GM12878 (cell line): ENCODE data around the gene BTG4. TPM values are rescaled to one million over a fixed set of nuclear protein-coding genes. Genes with fewer than 3 reads are reported as not detected.

Experiments used
- ATAC-seq: fragments of 200-7000 bp; cut with Tn5 transposase; 3 replicates; pipeline ENCODE4 v1.9.1; 2020; ENCODE audit warnings: mild to moderate bottlenecking, moderate library complexity
- BruUV-seq: library from RNA; stranded (reverse); fragments of 400-500 nt; replicated peaks from 2 replicates; lab custom pipeline; 2021; lab: Mats Ljungman, UMichigan
- CTCF ChIA-PET: fragments of 300-600 bp; sonication (Branson Sonifier 250); formaldehyde crosslinking; extraction: SDS; loops from one replicate; lab custom pipeline; 2021; ENCODE audit warnings: inconsistent platforms; lab: Yijun Ruan, JAX
- POLR2A ChIA-PET: fragments of 350-600 bp; formaldehyde crosslinking; extraction: SDS; loops from one replicate; lab custom pipeline; 2021; ENCODE audit warnings: inconsistent platforms; lab: Charles Lee
- RAD21 ChIA-PET: fragments of 300-600 bp; sonication (Branson Sonifier 250); formaldehyde crosslinking; loops from one replicate; lab custom pipeline; 2023; ENCODE audit warnings: antibody characterized with exemption; ENCODE audit not compliant: unreplicated experiment; lab: Charles Lee
- SMC1A ChIA-PET: fragments of 300-600 bp; sonication (Branson Sonifier 250); formaldehyde crosslinking; loops from one replicate; lab custom pipeline; 2023; ENCODE audit not compliant: unreplicated experiment, uncharacterized antibody; lab: Charles Lee
- DNase-seq: peaks from one replicate; pipeline ENCODE4 v3.0.0-alpha.2; 2011; ENCODE audit warnings: low read depth, low spot score
- FAIRE-seq: peaks from 3 replicates; lab custom pipeline; 2011; peaks lifted over from hg19 to GRCh38; lab: Jason Lieb, UNC
- H2AFZ ChIP-seq: 2 replicates; pipeline ENCODE4 v1.6.0; 2011; ENCODE audit warnings: low read depth, low read length, control low read depth; ENCODE audit not compliant: control insufficient read depth
- H3K27ac ChIP-seq: 2 replicates; pipeline ENCODE4 v1.5.1; 2011; ENCODE audit warnings: control low read depth; ENCODE audit not compliant: control insufficient read depth, insufficient read depth
- H3K27me3 ChIP-seq, 2 experiments: replicated peaks in 1 of 2; 2 replicates each; pipeline versions ENCODE4 v1.6.0 to v1.6.1; 2011; ENCODE audit warnings: low read length in 1 of 2; ENCODE audit not compliant: control insufficient read depth in 2 of 2, insufficient read depth in 2 of 2
- H3K36me3 ChIP-seq, 2 experiments: 2 replicates each; pipeline ENCODE4 v1.5.1; 2011; ENCODE audit warnings: low read length in 1 of 2; ENCODE audit not compliant: control insufficient read depth in 2 of 2, insufficient read depth in 2 of 2
- H3K4me1 ChIP-seq: 2 replicates; pipeline ENCODE4 v1.6.1; 2011; ENCODE audit warnings: mild to moderate bottlenecking, low read length, moderate library complexity, mixed read lengths; ENCODE audit not compliant: control insufficient read depth, insufficient read depth
- H3K4me2 ChIP-seq: 2 replicates; pipeline ENCODE4 v1.6.0; 2011; ENCODE audit warnings: control low read depth; ENCODE audit not compliant: control insufficient read depth, insufficient read depth
- H3K4me3 ChIP-seq: fragments of 200-600 bp; sonication (generic); 2 replicates; pipeline ENCODE4 v1.5.1; 2016
- H3K79me2 ChIP-seq: 2 replicates; pipeline ENCODE4 v1.6.0; 2011; ENCODE audit warnings: low read length; ENCODE audit not compliant: control insufficient read depth, insufficient read depth
- H3K9ac ChIP-seq: 2 replicates; pipeline ENCODE4 v1.8.0; 2011; ENCODE audit warnings: low read length, control low read depth, mixed read lengths; ENCODE audit not compliant: control insufficient read depth, insufficient read depth
- H3K9me3 ChIP-seq: replicated peaks from 3 replicates; pipeline ENCODE4 v1.5.1; 2011; ENCODE audit warnings: mild to moderate bottlenecking, low read length; ENCODE audit not compliant: control insufficient read depth, insufficient read depth
- H4K20me1 ChIP-seq: 2 replicates; pipeline ENCODE4 v1.6.0; 2011; ENCODE audit not compliant: control insufficient read depth, insufficient read depth
- CBX5 ChIP-seq: sonication (generic); IDR thresholded peaks from 2 replicates; pipeline ENCODE4 v1.6.1; 2016; ENCODE audit warnings: low read depth, moderate library complexity, mild to moderate bottlenecking, inconsistent platforms
- EZH2 ChIP-seq: IDR thresholded peaks from 2 replicates; pipeline ENCODE4 v1.6.1; 2012; ENCODE audit warnings: low read depth, mild to moderate bottlenecking, control low read depth, inconsistent platforms, low read length, borderline replicate concordance; ENCODE audit not compliant: control insufficient read depth
- LARP7 ChIP-seq: fragments of 450-650 bp; IDR thresholded peaks from 2 replicates; pipeline ENCODE4 v1.6.1; 2017; ENCODE audit warnings: mild to moderate bottlenecking
- MEF2B ChIP-seq: fragments of 450-650 bp; IDR thresholded peaks from 2 replicates; pipeline ENCODE4 v1.6.1; 2018; ENCODE audit warnings: mild to moderate bottlenecking, moderate library complexity; ENCODE audit not compliant: partially characterized antibody, poor library complexity, severe bottlenecking
- POLR2AphosphoS2 ChIP-seq: IDR thresholded peaks from 2 replicates; pipeline ENCODE4 v1.6.1; 2011; ENCODE audit warnings: low read depth, mild to moderate bottlenecking, low read length, improper control_type of control experiment, moderate library complexity
- POLR2AphosphoS5 ChIP-seq: IDR thresholded peaks from 2 replicates; pipeline ENCODE4 v1.6.1; 2011; ENCODE audit warnings: mild to moderate bottlenecking, low read length, inconsistent platforms
- ZNF24 ChIP-seq: fragments of 450-650 bp; IDR thresholded peaks from 2 replicates; pipeline ENCODE4 v1.6.1; 2017; ENCODE audit warnings: antibody characterized with exemption, mild to moderate bottlenecking
- ZZZ3 ChIP-seq: IDR thresholded peaks from 2 replicates; pipeline ENCODE4 v1.6.1; 2011; ENCODE audit warnings: low read depth; ENCODE audit not compliant: control insufficient read depth, insufficient read length
- WGBS: methylation state at CpG from one replicate; pipeline ENCODE4 v1.1.6; 2016; ENCODE audit warnings: low lambda C conversion rate; ENCODE audit not compliant: insufficient replicate concordance, insufficient coverage; ENCODE audit errors: missing lambda C conversion rate; 5-methylcytosine and 5-hydroxymethylcytosine counted together
- in situ Hi-C: fragments of 300-500 bp; cut with MboI; formaldehyde crosslinking; loops from 9 replicates; pipeline ENCODE4 v1.14.3; 2018; ENCODE audit warnings: mixed read lengths
- intact Hi-C: fragments of 100-400 bp; cut with micrococcal nuclease; formaldehyde crosslinking; loops from one replicate; pipeline ENCODE4 v1.14.2; 2022; ENCODE audit not compliant: unreplicated experiment
- polyA plus RNA-seq, 11 experiments: library from polyadenylated mRNA; depleted of rRNA in 4 of 11; unstranded in 6 of 11; stranded (reverse) in 5 of 11; fragments of >200 nt; fragmentation: Nextera tagmentation in 4 of 11; fragmentation: Illumina TruSeq in 1 of 11; extraction: Ambion mirVana in 4 of 11; extraction: Trizol in 1 of 11; gene quantifications; 1 replicate in 1 of 11; 2 replicates in 10 of 11; pipeline versions ENCODE4 v1.2.1 to v1.2.3, GENCODE V29; 2011 to 2016; ENCODE audit warnings: inconsistent platforms in 2 of 11, missing spikeins in 2 of 11, low read depth in 1 of 11
- total RNA-seq, 4 experiments: library from RNA; depleted of rRNA in 3 of 4; stranded (reverse); fragments of >200 nt in 3 of 4; fragmentation: Illumina TruSeq in 1 of 4; extraction: Trizol in 1 of 4; gene quantifications; 2 replicates each; pipeline versions ENCODE4 v1.2.1 to v1.2.3, GENCODE V29; 2013 to 2021
- TF ChIP-seq, protein P1 (sequence below): fragments of 450-650 bp; IDR thresholded peaks from 2 replicates; pipeline ENCODE4 v1.6.1; 2016; ENCODE audit warnings: mild to moderate bottlenecking, moderate library complexity, borderline replicate concordance
- TF ChIP-seq, protein P2 (sequence below): IDR thresholded peaks from 2 replicates; pipeline ENCODE4 v1.6.1; 2011; ENCODE audit warnings: borderline replicate concordance, low read depth, mild to moderate bottlenecking, moderate library complexity, low read length; ENCODE audit not compliant: insufficient read depth, poor library complexity, severe bottlenecking
- TF ChIP-seq, protein P3 (sequence below): fragments of 450-650 bp; IDR thresholded peaks from 2 replicates; pipeline ENCODE4 v1.6.1; 2014; ENCODE audit warnings: mild to moderate bottlenecking

Gene BTG4
- total and polyA plus RNA-seq, 10 of the 15 experiments (the other 5 are each of a cell fraction or from before 2014, with no cell fraction given): 0.14 TPM; not detected in 9

DNA sequence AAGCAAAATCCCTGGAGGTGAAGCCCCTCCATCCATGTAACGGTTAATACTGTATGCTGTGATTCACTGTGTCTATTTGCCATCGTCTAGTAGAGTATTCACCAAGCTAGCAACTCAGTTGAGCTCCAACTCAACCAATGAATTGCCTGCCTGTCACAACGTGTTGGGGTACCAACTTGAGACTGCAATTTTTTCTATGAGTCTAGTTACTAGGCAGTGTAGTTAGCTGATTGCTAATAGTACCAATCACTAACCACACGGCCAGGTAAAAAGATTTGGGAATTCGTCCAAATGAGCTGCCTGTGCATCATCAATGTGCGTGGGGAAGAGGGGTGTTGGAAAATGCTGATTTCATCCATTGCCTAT is 1.0 kb upstream of the BTG4 start:
- no peak for FAIRE-seq
- Histone ChIP-seq H3K4me2 (no peak overlapping the region), H3K36me3 (no peaks in the 10 kb centered on the region), H3K79me2 (no peaks in the 10 kb centered on the region), H3K4me1 (no peaks in the 10 kb centered on the region), H3K9ac (no peak overlapping the region), H3K27me3 (peaks cover 2 to 10% of the 10 kb centered on the region in 2 experiments; a peak in 3 of 4 replicates), H3K4me3 (no peak overlapping the region), H3K9me3 (no peaks in the 10 kb centered on the region), H2AFZ (no peak overlapping the region), H3K27ac (no peak overlapping the region), H4K20me1 (no peaks in the 10 kb centered on the region)
- CTCF ChIA-PET: no interaction called here
- RAD21 ChIA-PET: interaction anchor here (0.5 to 0.9 kb wide), 2 partner anchors 232 to 357 kb away, joined by 3 read pairs; no protein-coding TSS in a partner anchor
- 44% methylated on average over 6 of the region's 6 CpGs for WGBS
- in situ Hi-C loops (no loop called here), intact Hi-C loops (no loop called here)
- POLR2A ChIA-PET: interaction anchor here (0.9 kb wide), 1 partner anchor 20 kb away, joined by 4 read pairs; no protein-coding TSS in a partner anchor
- TF ChIP-seq MEF2B: no peak
- DNase-seq: no peak
- no TSS peak for BruUV-seq
- SMC1A ChIA-PET: interaction anchor here (1.4 kb wide), 1 partner anchor 11 kb away, joined by 3 read pairs; no protein-coding TSS in a partner anchor
- peak; percentile 44 for ATAC-seq

DNA sequence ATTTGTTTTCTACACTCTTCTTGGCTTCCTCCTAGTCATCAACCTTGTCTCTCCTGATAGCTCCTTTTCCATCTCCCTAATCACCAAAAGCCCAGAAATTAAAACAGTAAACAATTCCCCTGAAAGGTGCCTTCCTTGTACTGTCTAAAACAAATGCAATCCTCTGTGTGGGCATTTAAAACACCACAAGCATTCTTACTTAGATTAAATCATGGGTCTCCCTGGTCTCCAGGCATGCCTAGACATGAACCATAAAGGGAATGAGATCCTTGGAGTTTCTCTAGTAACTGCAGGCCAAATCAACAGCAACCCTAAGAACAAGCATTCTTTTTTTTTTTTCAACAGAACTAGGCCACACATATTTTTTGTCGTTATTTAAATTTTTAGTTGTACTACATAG is 1.9 kb downstream of the BTG4 start:
- intact Hi-C loops (no loop called here), in situ Hi-C loops (no loop called here)
- no peak overlapping the region for H3K9ac ChIP-seq
- H3K36me3 ChIP-seq: no peaks in the 10 kb centered on the region
- no peaks in the 10 kb centered on the region for H3K79me2 ChIP-seq
- no peak overlapping the region for H2AFZ ChIP-seq
- RAD21 ChIA-PET: no interaction called here
- SMC1A ChIA-PET: no interaction called here
- FAIRE-seq (no peak), DNase-seq (no peak), ATAC-seq (no peak)
- POLR2A ChIA-PET: no interaction called here
- no peak overlapping the region for H3K4me2 ChIP-seq
- CTCF ChIA-PET: no interaction called here
- no peaks in the 10 kb centered on the region; the same call in 2 of the 3 replicates for H3K9me3 ChIP-seq
- H3K27me3 ChIP-seq: peaks cover 2 to 10% of the 10 kb centered on the region in 2 experiments; a peak in 3 of 4 replicates
- no peak overlapping the region for H3K4me3 ChIP-seq
- BruUV-seq: no TSS peak
- no peak overlapping the region for H3K27ac ChIP-seq
- WGBS: 100% methylated on average over 1 of the region's 1 CpG
- H3K4me1 ChIP-seq: no peaks in the 10 kb centered on the region
- no peaks in the 10 kb centered on the region for H4K20me1 ChIP-seq
- TF ChIP-seq ZZZ3 (no peak), ZNF24 (no peak), CBX5 (no peak), POLR2AphosphoS2 (no peak), POLR2AphosphoS5 (no peak), LARP7 (no peak), EZH2 (no peak)
- TF ChIP-seq, protein P1, sequence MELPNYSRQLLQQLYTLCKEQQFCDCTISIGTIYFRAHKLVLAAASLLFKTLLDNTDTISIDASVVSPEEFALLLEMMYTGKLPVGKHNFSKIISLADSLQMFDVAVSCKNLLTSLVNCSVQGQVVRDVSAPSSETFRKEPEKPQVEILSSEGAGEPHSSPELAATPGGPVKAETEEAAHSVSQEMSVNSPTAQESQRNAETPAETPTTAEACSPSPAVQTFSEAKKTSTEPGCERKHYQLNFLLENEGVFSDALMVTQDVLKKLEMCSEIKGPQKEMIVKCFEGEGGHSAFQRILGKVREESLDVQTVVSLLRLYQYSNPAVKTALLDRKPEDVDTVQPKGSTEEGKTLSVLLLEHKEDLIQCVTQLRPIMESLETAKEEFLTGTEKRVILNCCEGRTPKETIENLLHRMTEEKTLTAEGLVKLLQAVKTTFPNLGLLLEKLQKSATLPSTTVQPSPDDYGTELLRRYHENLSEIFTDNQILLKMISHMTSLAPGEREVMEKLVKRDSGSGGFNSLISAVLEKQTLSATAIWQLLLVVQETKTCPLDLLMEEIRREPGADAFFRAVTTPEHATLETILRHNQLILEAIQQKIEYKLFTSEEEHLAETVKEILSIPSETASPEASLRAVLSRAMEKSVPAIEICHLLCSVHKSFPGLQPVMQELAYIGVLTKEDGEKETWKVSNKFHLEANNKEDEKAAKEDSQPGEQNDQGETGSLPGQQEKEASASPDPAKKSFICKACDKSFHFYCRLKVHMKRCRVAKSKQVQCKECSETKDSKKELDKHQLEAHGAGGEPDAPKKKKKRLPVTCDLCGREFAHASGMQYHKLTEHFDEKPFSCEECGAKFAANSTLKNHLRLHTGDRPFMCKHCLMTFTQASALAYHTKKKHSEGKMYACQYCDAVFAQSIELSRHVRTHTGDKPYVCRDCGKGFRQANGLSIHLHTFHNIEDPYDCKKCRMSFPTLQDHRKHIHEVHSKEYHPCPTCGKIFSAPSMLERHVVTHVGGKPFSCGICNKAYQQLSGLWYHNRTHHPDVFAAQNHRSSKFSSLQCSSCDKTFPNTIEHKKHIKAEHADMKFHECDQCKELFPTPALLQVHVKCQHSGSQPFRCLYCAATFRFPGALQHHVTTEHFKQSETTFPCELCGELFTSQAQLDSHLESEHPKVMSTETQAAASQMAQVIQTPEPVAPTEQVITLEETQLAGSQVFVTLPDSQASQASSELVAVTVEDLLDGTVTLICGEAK: no peak
- TF ChIP-seq, protein P2, sequence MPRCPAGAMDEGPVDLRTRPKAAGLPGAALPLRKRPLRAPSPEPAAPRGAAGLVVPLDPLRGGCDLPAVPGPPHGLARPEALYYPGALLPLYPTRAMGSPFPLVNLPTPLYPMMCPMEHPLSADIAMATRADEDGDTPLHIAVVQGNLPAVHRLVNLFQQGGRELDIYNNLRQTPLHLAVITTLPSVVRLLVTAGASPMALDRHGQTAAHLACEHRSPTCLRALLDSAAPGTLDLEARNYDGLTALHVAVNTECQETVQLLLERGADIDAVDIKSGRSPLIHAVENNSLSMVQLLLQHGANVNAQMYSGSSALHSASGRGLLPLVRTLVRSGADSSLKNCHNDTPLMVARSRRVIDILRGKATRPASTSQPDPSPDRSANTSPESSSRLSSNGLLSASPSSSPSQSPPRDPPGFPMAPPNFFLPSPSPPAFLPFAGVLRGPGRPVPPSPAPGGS: no peak
- TF ChIP-seq, protein P3, sequence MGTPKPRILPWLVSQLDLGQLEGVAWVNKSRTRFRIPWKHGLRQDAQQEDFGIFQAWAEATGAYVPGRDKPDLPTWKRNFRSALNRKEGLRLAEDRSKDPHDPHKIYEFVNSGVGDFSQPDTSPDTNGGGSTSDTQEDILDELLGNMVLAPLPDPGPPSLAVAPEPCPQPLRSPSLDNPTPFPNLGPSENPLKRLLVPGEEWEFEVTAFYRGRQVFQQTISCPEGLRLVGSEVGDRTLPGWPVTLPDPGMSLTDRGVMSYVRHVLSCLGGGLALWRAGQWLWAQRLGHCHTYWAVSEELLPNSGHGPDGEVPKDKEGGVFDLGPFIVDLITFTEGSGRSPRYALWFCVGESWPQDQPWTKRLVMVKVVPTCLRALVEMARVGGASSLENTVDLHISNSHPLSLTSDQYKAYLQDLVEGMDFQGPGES: no peak
